CD14-positive monocyte (primary cell): ENCODE results near the gene SLC24A2. TPM values are rescaled to one million over a fixed set of nuclear protein-coding genes. Genes with fewer than 3 reads are reported as not detected.

ENCODE experiments used
- DNase-seq, 3 donors: peaks; one replicate each; pipeline ENCODE4 v3.0.0-alpha.2; 2011 to 2022
- H2AFZ ChIP-seq: 2 replicates; pipeline ENCODE4 v1.6.0; 2012; ENCODE audit warnings: mild to moderate bottlenecking, low read depth, low read length, inconsistent platforms; ENCODE audit not compliant: insufficient read depth, poor library complexity, severe bottlenecking
- H3K27ac ChIP-seq, 2 donors: 1 replicate in 1 of 2; 2 replicates in 1 of 2; pipeline ENCODE4 v1.5.1; 2012 to 2013; ENCODE audit warnings: low read length in 2 of 2, control low read depth in 1 of 2, inconsistent platforms in 1 of 2, low read depth in 1 of 2, mild to moderate bottlenecking in 1 of 2
- H3K27me3 ChIP-seq, 2 donors: one replicate each; pipeline versions ENCODE4 v1.6.0 to v1.6.1; 2011 to 2013; ENCODE audit warnings: low read length in 2 of 2; ENCODE audit not compliant: control insufficient read depth in 2 of 2, insufficient read depth in 2 of 2
- H3K36me3 ChIP-seq, 2 donors: replicated peaks in 1 of 2; 1 replicate in 1 of 2; 2 replicates in 1 of 2; pipeline versions ENCODE4 v1.5.1 to v1.6.1; 2012 to 2013; ENCODE audit warnings: low read length in 2 of 2, control low read depth in 1 of 2, inconsistent platforms in 1 of 2, mild to moderate bottlenecking in 1 of 2; ENCODE audit not compliant: insufficient read depth in 2 of 2, control insufficient read depth in 1 of 2
- H3K4me1 ChIP-seq, 2 donors: 1 replicate in 1 of 2; 2 replicates in 1 of 2; pipeline versions ENCODE4 v1.5.1 to v1.6.1; 2012 to 2013; ENCODE audit warnings: low read length in 2 of 2, control low read depth in 1 of 2, inconsistent platforms in 1 of 2, mild to moderate bottlenecking in 1 of 2, moderate library complexity in 1 of 2; ENCODE audit not compliant: insufficient read depth in 2 of 2, control insufficient read depth in 1 of 2
- H3K4me2 ChIP-seq: replicated peaks from 2 replicates; pipeline ENCODE3; 2012; ENCODE audit warnings: low read length, moderate library complexity, mild to moderate bottlenecking; ENCODE audit not compliant: poor library complexity, severe bottlenecking; ENCODE audit errors: extremely low read depth
- H3K4me3 ChIP-seq, 3 experiments: fragments of 200-600 bp in 1 of 3; sonication (generic) in 1 of 3; replicated peaks in 1 of 3; 1 replicate in 2 of 3; 2 replicates in 1 of 3; pipeline ENCODE4 v1.5.1; 2011 to 2013; ENCODE audit warnings: low read length in 3 of 3, mild to moderate bottlenecking in 3 of 3, control low read depth in 2 of 3, low read depth in 2 of 3, inconsistent platforms in 1 of 3, moderate library complexity in 1 of 3
- H3K79me2 ChIP-seq: 2 replicates; pipeline ENCODE4 v1.6.0; 2012; ENCODE audit warnings: mild to moderate bottlenecking, control low read depth, inconsistent platforms, low read length, moderate library complexity; ENCODE audit not compliant: insufficient read depth
- H3K9ac ChIP-seq: 2 replicates; pipeline ENCODE4 v1.6.0; 2017; ENCODE audit warnings: low read length, mild to moderate bottlenecking; ENCODE audit not compliant: insufficient read depth, poor library complexity, severe bottlenecking
- H3K9me3 ChIP-seq, 2 donors: replicated peaks in 1 of 2; 1 replicate in 1 of 2; 2 replicates in 1 of 2; pipeline versions ENCODE4 v1.5.1 to v1.6.1; 2012 to 2013; ENCODE audit warnings: low read length in 2 of 2, control low read depth in 1 of 2; ENCODE audit not compliant: control insufficient read depth in 1 of 2, insufficient read depth in 1 of 2
- H4K20me1 ChIP-seq: 2 replicates; pipeline ENCODE4 v1.6.0; 2012; ENCODE audit warnings: mild to moderate bottlenecking, low read length, control low read depth, moderate library complexity; ENCODE audit not compliant: insufficient read depth
- H3K27ac Mint-ChIP-seq, 7 donors: one replicate each; pipeline ENCODE4 v1.8.0; 2020; ENCODE audit warnings: mild to moderate bottlenecking in 7 of 7, mixed read lengths in 7 of 7, moderate library complexity in 6 of 7, inconsistent platforms in 2 of 7
- H3K27me3 Mint-ChIP-seq, 3 donors: one replicate each; pipeline ENCODE4 v1.8.0; 2021 to 2022; ENCODE audit warnings: low read depth in 3 of 3, mild to moderate bottlenecking in 3 of 3, mixed read lengths in 3 of 3, moderate library complexity in 3 of 3, inconsistent platforms in 1 of 3
- H3K36me3 Mint-ChIP-seq, 2 donors: one replicate each; pipeline ENCODE4 v1.8.0; 2020; ENCODE audit warnings: mixed read lengths in 2 of 2, inconsistent platforms in 1 of 2, mild to moderate bottlenecking in 1 of 2
- H3K4me1 Mint-ChIP-seq: one replicate; pipeline ENCODE4 v1.8.0; 2020; ENCODE audit warnings: mild to moderate bottlenecking, mixed read lengths
- H3K4me3 Mint-ChIP-seq, 2 donors: one replicate each; pipeline ENCODE4 v1.8.0; 2020; ENCODE audit warnings: mild to moderate bottlenecking in 2 of 2, mixed read lengths in 2 of 2, moderate library complexity in 1 of 2
- H3K9me3 Mint-ChIP-seq, 7 donors: one replicate each; pipeline ENCODE4 v1.8.0; 2020 to 2022; ENCODE audit warnings: mixed read lengths in 7 of 7, mild to moderate bottlenecking in 6 of 7, moderate library complexity in 6 of 7, inconsistent platforms in 2 of 7
- CTCF ChIP-seq: fragments of 200-600 bp; IDR thresholded peaks from one replicate; pipeline ENCODE4 v1.8.0; 2022; ENCODE audit warnings: antibody characterized with exemption, mild to moderate bottlenecking
- WGBS: methylation state at CpG from one replicate; pipeline ENCODE4 v1.1.5; 2013; ENCODE audit warnings: missing lambda C conversion rate; ENCODE audit not compliant: insufficient coverage; 5-methylcytosine and 5-hydroxymethylcytosine counted together
- intact Hi-C, 2 donors: fragments of 100-400 bp; cut with micrococcal nuclease; formaldehyde crosslinking; loops; one replicate each; pipeline versions ENCODE4 v1.15.0 to v1.15.1; 2023
- polyA plus RNA-seq, 3 donors: library from polyadenylated mRNA; depleted of rRNA in 1 of 3; unstranded in 2 of 3; stranded (reverse) in 1 of 3; fragments of 300-500 nt in 2 of 3; fragments of >200 nt in 1 of 3; fragmentation: Illumina TruSeq in 2 of 3; gene quantifications; 1 replicate in 2 of 3; 2 replicates in 1 of 3; pipeline ENCODE4 v1.2.3, GENCODE V29; 2012 to 2021

Gene SLC24A2
- polyA plus RNA-seq, 3 donors = not detected

- no peak overlapping the region for H3K9ac ChIP-seq
- Mint-ChIP-seq H3K9me3 (peaks cover 0 to 8% (median 2%) of the 10 kb centered on the region in 7 donors), H3K4me3 (no peak overlapping the region), H3K36me3 (no peaks in the 10 kb centered on the region), H3K27me3 (peaks cover 14 to 46% (median 36%) of the 10 kb centered on the region in 3 donors), H3K4me1 (peaks cover 4% of the 10 kb centered on the region), H3K27ac (no peak overlapping the region)
- no peak overlapping the region for H2AFZ ChIP-seq
- no peak overlapping the region for H3K4me2 ChIP-seq
- peaks cover 0 to 4% of the 10 kb centered on the region in 2 donors for H3K9me3 ChIP-seq
- no peak for DNase-seq
- peaks cover 26 to 33% of the 10 kb centered on the region in 2 donors for H3K27me3 ChIP-seq
- no peaks in the 10 kb centered on the region for H3K79me2 ChIP-seq
- WGBS = 80% methylated on average over 2 of the region's 4 CpGs
- TF ChIP-seq CTCF = no peak
- H3K27ac ChIP-seq = no peak overlapping the region
- H3K4me1 ChIP-seq = peaks cover 0 to 8% of the 10 kb centered on the region in 2 donors
- no peaks in the 10 kb centered on the region for H4K20me1 ChIP-seq
- H3K4me3 ChIP-seq = no peak overlapping the region
- no peaks in the 10 kb centered on the region for H3K36me3 ChIP-seq
- intact Hi-C loops = no loop called here
Measured at GRCh38 chr9:19784136-19784535, 4.7 kb downstream of the SLC24A2 start.

GRCh38 chr9:19783500-19783899 lies 5.3 kb downstream of the SLC24A2 start:
- Histone ChIP-seq H3K4me2 (no peak overlapping the region), H3K4me3 (no peak overlapping the region), H2AFZ (no peak overlapping the region), H3K4me1 (peaks cover 0 to 5% of the 10 kb centered on the region in 2 donors), H3K79me2 (no peaks in the 10 kb centered on the region), H3K9me3 (no peaks in the 10 kb centered on the region), H3K27me3 (peaks cover 23 to 28% of the 10 kb centered on the region in 2 donors), H3K27ac (no peak overlapping the region), H3K9ac (no peak overlapping the region), H3K36me3 (no peaks in the 10 kb centered on the region), H4K20me1 (no peaks in the 10 kb centered on the region)
- WGBS = no CpG with 5 or more reads among the region's 2 CpGs
- intact Hi-C loops = no loop called here
- TF ChIP-seq CTCF = no peak
- no peaks in the 10 kb centered on the region for H3K36me3 Mint-ChIP-seq
- no peak overlapping the region for H3K27ac Mint-ChIP-seq
- H3K9me3 Mint-ChIP-seq = peaks cover 0 to 6% (median 2%) of the 10 kb centered on the region in 7 donors
- peaks cover 10 to 40% (median 32%) of the 10 kb centered on the region in 3 donors for H3K27me3 Mint-ChIP-seq
- H3K4me3 Mint-ChIP-seq = no peak overlapping the region
- no peak for DNase-seq
- peaks cover 4% of the 10 kb centered on the region for H3K4me1 Mint-ChIP-seq
